ENCODE results near the gene RAI1. TPM values are rescaled to one million over a fixed set of nuclear protein-coding genes. Genes with fewer than 3 reads are reported as not detected.

Gene RAI1
- total and polyA plus RNA-seq, 2 of the 13 experiments (the other 11 are each of a cell fraction or from before 2014, with no cell fraction given), result 3.4 to 5.2 TPM

DNA sequence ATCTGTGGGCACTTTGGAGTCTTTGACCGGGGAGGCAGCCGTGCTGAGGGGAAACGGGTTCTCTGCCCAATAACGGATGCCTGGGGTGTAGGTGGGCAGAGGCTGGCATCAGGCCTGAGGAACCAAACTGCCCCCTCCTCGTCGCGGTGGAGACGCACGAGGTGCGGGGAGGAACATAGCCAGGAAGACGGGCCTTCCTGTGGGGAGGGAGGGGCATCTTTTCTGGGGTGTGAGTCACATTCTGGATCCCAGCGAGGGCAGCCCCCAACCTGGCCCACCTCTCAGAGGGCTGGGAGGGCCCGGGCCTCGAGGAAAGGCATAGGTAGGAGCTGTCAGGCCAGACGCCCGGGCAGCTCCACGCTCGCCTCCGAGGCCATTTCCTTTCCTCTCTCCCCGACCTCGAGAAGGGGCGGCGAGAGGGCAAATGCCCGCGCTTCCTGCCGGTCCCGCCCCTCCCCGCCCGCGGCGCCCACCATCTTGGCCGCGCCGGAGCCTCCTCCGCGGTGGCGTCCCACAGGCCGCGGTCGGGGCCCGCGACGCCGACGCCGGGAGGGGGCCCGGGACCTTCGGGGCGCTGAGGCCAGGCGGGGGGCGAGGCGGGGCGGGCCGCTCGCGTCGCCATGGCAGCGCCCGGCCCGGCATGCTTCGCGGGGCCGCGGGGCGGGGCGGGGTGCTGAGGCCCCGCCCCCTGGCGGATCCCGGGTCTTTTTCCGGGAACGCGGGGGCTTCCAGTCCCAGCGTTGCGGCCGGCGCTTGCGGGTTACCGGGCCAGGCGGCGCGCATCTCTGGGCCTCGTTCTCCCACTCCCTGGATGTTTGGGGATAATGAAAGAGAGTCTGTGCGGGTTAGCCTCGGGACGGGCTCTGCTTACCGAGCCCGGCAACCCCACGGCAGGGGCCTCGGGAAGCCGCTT is 13.2 kb downstream of the RAI1 start (continued):
- TF ChIP-seq, protein P1, sequence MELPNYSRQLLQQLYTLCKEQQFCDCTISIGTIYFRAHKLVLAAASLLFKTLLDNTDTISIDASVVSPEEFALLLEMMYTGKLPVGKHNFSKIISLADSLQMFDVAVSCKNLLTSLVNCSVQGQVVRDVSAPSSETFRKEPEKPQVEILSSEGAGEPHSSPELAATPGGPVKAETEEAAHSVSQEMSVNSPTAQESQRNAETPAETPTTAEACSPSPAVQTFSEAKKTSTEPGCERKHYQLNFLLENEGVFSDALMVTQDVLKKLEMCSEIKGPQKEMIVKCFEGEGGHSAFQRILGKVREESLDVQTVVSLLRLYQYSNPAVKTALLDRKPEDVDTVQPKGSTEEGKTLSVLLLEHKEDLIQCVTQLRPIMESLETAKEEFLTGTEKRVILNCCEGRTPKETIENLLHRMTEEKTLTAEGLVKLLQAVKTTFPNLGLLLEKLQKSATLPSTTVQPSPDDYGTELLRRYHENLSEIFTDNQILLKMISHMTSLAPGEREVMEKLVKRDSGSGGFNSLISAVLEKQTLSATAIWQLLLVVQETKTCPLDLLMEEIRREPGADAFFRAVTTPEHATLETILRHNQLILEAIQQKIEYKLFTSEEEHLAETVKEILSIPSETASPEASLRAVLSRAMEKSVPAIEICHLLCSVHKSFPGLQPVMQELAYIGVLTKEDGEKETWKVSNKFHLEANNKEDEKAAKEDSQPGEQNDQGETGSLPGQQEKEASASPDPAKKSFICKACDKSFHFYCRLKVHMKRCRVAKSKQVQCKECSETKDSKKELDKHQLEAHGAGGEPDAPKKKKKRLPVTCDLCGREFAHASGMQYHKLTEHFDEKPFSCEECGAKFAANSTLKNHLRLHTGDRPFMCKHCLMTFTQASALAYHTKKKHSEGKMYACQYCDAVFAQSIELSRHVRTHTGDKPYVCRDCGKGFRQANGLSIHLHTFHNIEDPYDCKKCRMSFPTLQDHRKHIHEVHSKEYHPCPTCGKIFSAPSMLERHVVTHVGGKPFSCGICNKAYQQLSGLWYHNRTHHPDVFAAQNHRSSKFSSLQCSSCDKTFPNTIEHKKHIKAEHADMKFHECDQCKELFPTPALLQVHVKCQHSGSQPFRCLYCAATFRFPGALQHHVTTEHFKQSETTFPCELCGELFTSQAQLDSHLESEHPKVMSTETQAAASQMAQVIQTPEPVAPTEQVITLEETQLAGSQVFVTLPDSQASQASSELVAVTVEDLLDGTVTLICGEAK (IDR thresholded peaks at IDR 0.05), result no peak
- TF ChIP-seq, protein P1 (CRISPR knock-in tag; IDR thresholded peaks at IDR 0.05), result no peak
- TF ChIP-seq ZNF615 (CRISPR knock-in tag; IDR thresholded peaks at IDR 0.05; ENCODE audit: borderline replicate concordance), result no peak
- no peak for TF ChIP-seq PRPF4 (IDR thresholded peaks at IDR 0.05; ENCODE audit: low read depth, low read length, poor library complexity, severe bottlenecking)
- TF ChIP-seq THAP11 (CRISPR knock-in tag; IDR thresholded peaks at IDR 0.05), result peak; percentile 14; the same call in 1 of the 2 replicates
- no peak for TF ChIP-seq XRCC5 (optimal IDR thresholded peaks at IDR 0.05; ENCODE audit: low read length)
- peak; percentile 89 for TF ChIP-seq YY1 (IDR thresholded peaks at IDR 0.05; ENCODE audit: insufficient read depth, insufficient replicate concordance, low read depth, low read length)
- peak; percentile 49; the same call in 1 of the 2 replicates for TF ChIP-seq MYC (CRISPR knock-in tag; IDR thresholded peaks at IDR 0.05; ENCODE audit: borderline replicate concordance)
- TF ChIP-seq ZNF430 (CRISPR knock-in tag; IDR thresholded peaks at IDR 0.05), result peak; percentile 28; the same call in 1 of the 2 replicates
- TF ChIP-seq, protein P2, sequence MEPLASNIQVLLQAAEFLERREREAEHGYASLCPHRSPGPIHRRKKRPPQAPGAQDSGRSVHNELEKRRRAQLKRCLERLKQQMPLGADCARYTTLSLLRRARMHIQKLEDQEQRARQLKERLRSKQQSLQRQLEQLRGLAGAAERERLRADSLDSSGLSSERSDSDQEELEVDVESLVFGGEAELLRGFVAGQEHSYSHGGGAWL (CRISPR knock-in tag; IDR thresholded peaks at IDR 0.05), result peak; percentile 57; the same call in 1 of the 2 replicates
- TF ChIP-seq CEBPZ (IDR thresholded peaks at IDR 0.05; ENCODE audit: low read length), result no peak
- TF ChIP-seq MAZ (IDR thresholded peaks at IDR 0.05; ENCODE audit: borderline replicate concordance, low read depth, low read length), result peak; percentile 10; the same call in 1 of the 2 replicates
- no peak; the same call in 1 of the 2 replicates for TF ChIP-seq MAZ (CRISPR knock-in tag; IDR thresholded peaks at IDR 0.05; ENCODE audit: low read depth)
- peak; percentile 50 for TF ChIP-seq ZC3H4 (CRISPR knock-in tag; IDR thresholded peaks at IDR 0.05; ENCODE audit: borderline replicate concordance)

Data from HepG2 (cell line).